UCSD-AML1 (cell line): ENCODE data around the gene SPTLC2.

Experiments
- DNase-seq: peaks from one replicate; lab custom pipeline; 2025; ENCODE audit not compliant: unreplicated experiment; lab: John Stamatoyannopoulos, UW

SPTLC2 gene

GRCh38 chr14:77508249-77508648 lies 108.2 kb downstream of the SPTLC2 start:
- DNase-seq: no peak

- DNase-seq: no peak
Measured at GRCh38 chr14:77507762-77508161, 108.7 kb downstream of the SPTLC2 start.

- no peak for DNase-seq
Measured at GRCh38 chr14:77505031-77505430, 111.4 kb downstream of the SPTLC2 start.

GRCh38 chr14:77503138-77503537 lies 113.3 kb downstream of the SPTLC2 start:
- no peak for DNase-seq

GRCh38 chr14:77502109-77502782 lies 114.2 kb downstream of the SPTLC2 start:
- no peak for DNase-seq

- no peak for DNase-seq
Measured at GRCh38 chr14:77498984-77499527, 117.4 kb downstream of the SPTLC2 start.

GRCh38 chr14:77498120-77498979 lies 118.1 kb downstream of the SPTLC2 start, which contains the start of gene ISM2:
Gene ISM2 (minus strand): TSS chr14:77498816. CDS start chr14:77498793, 23 bp downstream.
- DNase-seq: peak; percentile 39

GRCh38 chr14:77495334-77495733 lies 121.1 kb downstream of the SPTLC2 start:
- DNase-seq: no peak

GRCh38 chr14:77491056-77491455 lies 125.4 kb downstream of the SPTLC2 start:
- DNase-seq: no peak

- no peak for DNase-seq
Measured at GRCh38 chr14:77490347-77490986, 126.0 kb downstream of the SPTLC2 start.

GRCh38 chr14:77489041-77489440 lies 127.4 kb downstream of the SPTLC2 start:
- DNase-seq: no peak

- DNase-seq: no peak
Measured at GRCh38 chr14:77488558-77488957, 127.9 kb downstream of the SPTLC2 start.

- no peak for DNase-seq
Measured at GRCh38 chr14:77485901-77486678, 130.3 kb downstream of the SPTLC2 start.

- DNase-seq: no peak
Measured at GRCh38 chr14:77485256-77485655, 131.2 kb downstream of the SPTLC2 start.

- DNase-seq: no peak
Measured at GRCh38 chr14:77482422-77482821, 134.0 kb downstream of the SPTLC2 start.

GRCh38 chr14:77478796-77479195 lies 137.6 kb downstream of the SPTLC2 start:
- no peak for DNase-seq

GRCh38 chr14:77478029-77478428 lies 138.4 kb downstream of the SPTLC2 start:
- DNase-seq: no peak

- no peak for DNase-seq
Measured at GRCh38 chr14:77475432-77476115, 140.9 kb downstream of the SPTLC2 start.

- DNase-seq: no peak
Measured at GRCh38 chr14:77474479-77475177, 141.8 kb downstream of the SPTLC2 start.
